ENCODE data around the gene ATP6V0E1.

Gene ATP6V0E1

GRCh38 chr5:173004447-173004846, 20.9 kb downstream of the ATP6V0E1 start:
- TF ChIP-seq CTCF (IDR thresholded peaks at IDR 0.05; ENCODE audit: low read depth, low read length, missing control alignments), result no peak
- no peak for DNase-seq (ENCODE audit: low read depth)
- H3K4me3 ChIP-seq (ENCODE audit: low read depth, low read length), result no peak overlapping the region
- in situ Hi-C loops (cut with HindIII; ENCODE audit: low sequenced_read_pairs), result no loop called here

DNA sequence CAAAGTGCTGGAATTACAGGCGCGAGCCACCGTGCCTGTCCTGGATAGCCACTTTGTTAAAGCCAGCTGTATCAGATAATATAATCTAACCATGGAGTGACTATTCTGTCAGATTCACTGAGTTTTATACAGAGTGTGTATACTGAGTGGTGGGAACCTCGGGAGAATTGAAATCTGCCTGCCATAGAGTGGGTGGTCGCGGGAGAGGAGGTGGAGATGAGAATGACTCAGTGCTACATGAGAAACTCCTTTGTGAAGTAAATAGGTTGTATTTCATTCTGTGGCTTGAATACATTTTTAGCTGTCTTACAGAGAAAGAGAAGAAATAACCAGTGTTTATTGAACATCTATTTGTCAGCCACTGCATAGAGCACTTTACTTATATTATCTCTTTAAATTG, 26.4 kb downstream of the ATP6V0E1 start:
- TF ChIP-seq CTCF (IDR thresholded peaks at IDR 0.05; ENCODE audit: low read depth, low read length, missing control alignments), result no peak
- peak; percentile 27 for DNase-seq (ENCODE audit: low read depth)
- H3K4me3 ChIP-seq (ENCODE audit: low read depth, low read length), result no peak overlapping the region
- in situ Hi-C loops (cut with HindIII; ENCODE audit: low sequenced_read_pairs), result no loop called here

GRCh38 chr5:173010547-173011464, 27.2 kb downstream of the ATP6V0E1 start:
- in situ Hi-C loops (cut with HindIII; ENCODE audit: low sequenced_read_pairs), result no loop called here
- no peak overlapping the region for H3K4me3 ChIP-seq (ENCODE audit: low read depth, low read length)
- TF ChIP-seq CTCF (IDR thresholded peaks at IDR 0.05; ENCODE audit: low read depth, low read length, missing control alignments), result peak; percentile 24
- no peak for DNase-seq (ENCODE audit: low read depth)

- no peak for TF ChIP-seq CTCF (IDR thresholded peaks at IDR 0.05; ENCODE audit: low read depth, low read length, missing control alignments)
- H3K4me3 ChIP-seq (ENCODE audit: low read depth, low read length), result no peak overlapping the region
- in situ Hi-C loops (cut with HindIII; ENCODE audit: low sequenced_read_pairs), result no loop called here
- DNase-seq (ENCODE audit: low read depth), result no peak
These were observed 28.0 kb downstream of the ATP6V0E1 start for GRCh38 chr5:173011566-173011965.

- no peak overlapping the region for H3K4me3 ChIP-seq (ENCODE audit: low read depth, low read length)
- DNase-seq (ENCODE audit: low read depth), result no peak
- in situ Hi-C loops (cut with HindIII; ENCODE audit: low sequenced_read_pairs), result no loop called here
- TF ChIP-seq CTCF (IDR thresholded peaks at IDR 0.05; ENCODE audit: low read depth, low read length, missing control alignments), result no peak
These were observed 29.3 kb downstream of the ATP6V0E1 start for GRCh38 chr5:173012882-173013281.

- TF ChIP-seq CTCF (IDR thresholded peaks at IDR 0.05; ENCODE audit: low read depth, low read length, missing control alignments), result no peak
- DNase-seq (ENCODE audit: low read depth), result no peak
- in situ Hi-C loops (cut with HindIII; ENCODE audit: low sequenced_read_pairs), result no loop called here
- no peak overlapping the region for H3K4me3 ChIP-seq (ENCODE audit: low read depth, low read length)
These were observed 31.1 kb downstream of the ATP6V0E1 start for GRCh38 chr5:173014671-173015070.

Data from astrocyte of the cerebellum (primary cell).